Glomerular endothelial cell (primary cell): ENCODE results near the gene PSORS1C1. TPM values are rescaled to one million over a fixed set of nuclear protein-coding genes. Genes with fewer than 3 reads are reported as not detected.
"Not testable (repeated sequence)": the region's sequence is repeated elsewhere in the genome, so short reads cannot be mapped to it uniquely, and the experiment has no call there.

ENCODE experiments used
- DNase-seq: peaks from one replicate; pipeline ENCODE4 v3.0.0-alpha.2; 2011; ENCODE audit warnings: low read depth, low spot score; ENCODE audit errors: extremely low read depth
- total RNA-seq: library from RNA; depleted of rRNA; stranded (reverse); fragments of >200 nt; gene quantifications from 2 replicates; pipeline ENCODE4 v1.2.3, GENCODE V29; 2015

PSORS1C1 gene, protein sequence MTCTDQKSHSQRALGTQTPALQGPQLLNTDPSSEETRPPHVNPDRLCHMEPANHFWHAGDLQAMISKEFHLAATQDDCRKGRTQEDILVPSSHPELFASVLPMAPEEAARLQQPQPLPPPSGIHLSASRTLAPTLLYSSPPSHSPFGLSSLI
- 1.6 and 1.8 TPM in 2 replicates for total RNA-seq

GRCh38 chr6:31114541-31114878, at the start of gene PSORS1C1:
Gene PSORS1C1, plus strand, starts transcription at chr6:31114800. Its CDS starts 14,833 bp downstream, at chr6:31129633.
- peak; percentile 58 for DNase-seq

GRCh38 chr6:31065556-31065955, 49.0 kb upstream of the PSORS1C1 start:
- DNase-seq: no peak

DNA sequence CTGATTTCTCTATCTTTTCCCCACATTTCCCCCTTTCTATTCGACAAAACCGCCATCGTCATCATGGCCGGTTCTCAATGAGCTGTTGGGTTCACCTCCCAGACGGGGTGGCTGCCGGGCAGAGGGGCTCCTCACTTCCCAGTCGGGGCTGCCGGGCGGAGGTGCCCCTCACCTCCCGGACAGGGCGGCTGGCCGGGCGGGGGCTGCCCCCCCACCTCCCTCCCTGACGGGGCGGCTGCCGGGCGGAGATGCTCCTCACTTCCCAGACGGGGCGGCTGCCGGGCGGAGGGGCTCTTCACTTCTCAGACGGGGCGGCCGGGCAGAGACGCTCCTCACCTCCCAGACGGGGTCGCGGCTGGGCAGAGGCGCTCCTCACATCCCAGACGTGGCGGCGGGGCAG, 47.6 kb upstream of the PSORS1C1 start:
- DNase-seq: not testable (repeated sequence)

- DNase-seq: not testable (repeated sequence)
These were observed 46.5 kb upstream of the PSORS1C1 start for GRCh38 chr6:31067891-31068668.

GRCh38 chr6:31068669-31069340, 45.8 kb upstream of the PSORS1C1 start:
- peak; percentile 48 for DNase-seq

- DNase-seq: no peak
These were observed 43.8 kb upstream of the PSORS1C1 start for GRCh38 chr6:31070711-31071197.

DNA sequence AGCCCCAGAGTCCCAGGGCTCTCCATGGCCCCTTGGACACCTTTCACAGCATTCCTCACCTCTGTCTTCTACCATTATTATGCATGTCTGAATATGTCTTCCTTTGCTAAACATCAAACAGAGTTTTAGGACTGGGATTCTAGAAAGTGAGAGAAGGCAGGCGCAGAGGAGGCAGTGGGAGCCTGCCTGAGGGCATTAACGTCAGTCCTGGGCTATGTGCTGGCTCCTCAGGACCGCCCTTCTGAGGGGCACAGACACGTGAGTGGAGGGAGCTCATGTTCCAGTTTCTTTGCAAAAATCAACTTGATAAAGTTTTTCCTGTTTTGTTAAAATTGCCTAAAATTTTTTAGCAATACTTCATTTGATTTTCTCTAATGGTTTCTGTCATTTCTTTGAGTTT, 40.2 kb upstream of the PSORS1C1 start:
- no peak for DNase-seq

DNA sequence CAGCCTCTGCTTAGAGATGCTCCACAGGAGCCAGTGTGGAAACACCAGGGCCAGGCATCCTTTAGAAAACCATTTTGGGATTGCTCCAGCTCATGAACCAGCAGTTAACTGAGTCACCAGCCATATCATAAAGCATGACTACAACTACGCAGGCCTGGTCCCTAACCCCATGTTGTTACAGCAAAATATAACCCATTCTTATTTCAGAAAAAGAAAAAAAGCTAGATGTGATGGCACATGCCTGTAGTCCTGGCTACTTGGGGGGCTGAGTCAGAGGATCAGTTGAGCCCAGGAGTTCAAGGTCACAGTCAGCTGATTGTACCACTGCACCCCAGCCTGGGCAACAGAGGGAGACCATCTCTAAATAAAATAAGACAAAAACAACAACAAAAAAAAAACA, 39.1 kb upstream of the PSORS1C1 start:
- no peak for DNase-seq

GRCh38 chr6:31076611-31077010, 38.0 kb upstream of the PSORS1C1 start:
- no peak for DNase-seq

DNA sequence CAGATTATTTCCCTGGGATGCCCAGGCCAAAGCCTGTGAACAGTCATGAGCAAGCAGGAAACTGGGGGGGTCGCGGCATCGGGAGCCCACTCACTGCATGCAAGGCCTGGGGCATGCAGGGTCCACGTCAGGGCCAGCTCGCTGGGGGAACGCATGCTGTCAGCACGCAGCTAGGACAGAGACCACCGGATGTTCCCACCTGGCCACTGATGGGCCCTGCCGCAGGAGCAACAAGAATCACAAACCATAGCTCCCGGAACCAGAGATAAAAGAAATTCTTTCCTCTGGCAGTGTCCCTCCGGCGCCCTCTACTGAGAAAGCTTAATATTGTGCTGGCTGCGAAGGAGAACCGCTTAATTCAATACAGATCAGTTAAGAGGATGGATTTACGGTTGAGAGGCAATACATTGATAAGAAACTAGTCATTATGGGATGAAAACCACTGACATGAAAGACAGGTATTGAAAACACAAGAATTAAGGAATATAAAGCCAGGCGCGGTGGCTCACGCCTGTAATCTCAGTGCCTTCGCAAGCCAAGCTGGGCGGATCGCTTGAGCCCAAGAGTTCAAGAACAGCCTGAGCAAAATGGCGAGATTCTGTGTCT, 34.8 kb upstream of the PSORS1C1 start:
- DNase-seq: no peak

DNA sequence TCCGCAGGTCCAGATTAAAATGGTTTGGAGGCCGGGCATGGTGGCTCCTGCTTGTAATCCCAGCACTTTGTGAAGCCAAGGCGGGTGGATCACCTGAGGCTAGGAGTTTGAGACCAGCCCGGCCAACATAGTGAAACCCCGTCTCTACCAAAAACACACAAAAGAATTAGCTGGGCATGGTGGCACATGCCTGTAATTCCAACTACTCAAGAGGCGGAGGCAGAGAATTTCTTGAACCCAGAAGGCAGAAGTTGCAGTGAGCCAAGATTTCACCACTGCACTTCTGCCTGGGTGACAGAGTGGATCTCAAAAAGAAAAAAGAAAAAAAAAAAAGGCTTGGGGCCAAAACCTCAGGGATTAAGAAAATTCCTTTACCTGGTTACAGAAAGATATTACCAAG, 32.7 kb upstream of the PSORS1C1 start:
- no peak for DNase-seq

DNA sequence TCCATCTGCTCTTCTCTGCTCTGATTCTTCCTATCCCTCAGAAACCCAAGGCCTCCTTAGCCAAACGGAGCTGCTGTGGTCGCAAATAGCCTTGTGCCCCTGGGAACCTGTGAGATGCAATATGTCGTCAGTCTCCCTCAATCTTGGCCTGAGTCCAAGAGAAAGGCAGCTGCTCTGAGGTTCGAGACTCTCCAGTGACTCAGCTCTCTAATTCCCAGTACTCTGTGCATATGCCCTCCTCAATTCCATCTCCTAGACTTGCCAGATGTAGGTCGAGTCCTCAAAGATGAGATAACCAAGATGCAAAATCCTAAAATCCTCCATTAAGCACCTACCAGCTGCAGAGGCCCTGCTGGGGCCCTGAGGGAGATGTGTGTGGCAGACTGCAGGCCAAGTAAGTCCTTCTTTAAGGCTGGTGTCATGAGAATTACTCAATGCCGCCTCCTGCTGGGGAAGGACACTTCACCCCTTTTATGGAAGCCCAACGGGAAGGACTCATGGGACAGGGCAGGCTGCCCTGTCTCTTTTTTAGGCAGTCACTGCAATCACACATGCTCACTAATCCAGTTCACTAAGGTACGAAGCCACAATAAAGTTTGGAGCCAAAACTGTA, 30.8 kb upstream of the PSORS1C1 start:
- DNase-seq: no peak

GRCh38 chr6:31086788-31087440, 27.7 kb upstream of the PSORS1C1 start:
- DNase-seq: no peak

DNA sequence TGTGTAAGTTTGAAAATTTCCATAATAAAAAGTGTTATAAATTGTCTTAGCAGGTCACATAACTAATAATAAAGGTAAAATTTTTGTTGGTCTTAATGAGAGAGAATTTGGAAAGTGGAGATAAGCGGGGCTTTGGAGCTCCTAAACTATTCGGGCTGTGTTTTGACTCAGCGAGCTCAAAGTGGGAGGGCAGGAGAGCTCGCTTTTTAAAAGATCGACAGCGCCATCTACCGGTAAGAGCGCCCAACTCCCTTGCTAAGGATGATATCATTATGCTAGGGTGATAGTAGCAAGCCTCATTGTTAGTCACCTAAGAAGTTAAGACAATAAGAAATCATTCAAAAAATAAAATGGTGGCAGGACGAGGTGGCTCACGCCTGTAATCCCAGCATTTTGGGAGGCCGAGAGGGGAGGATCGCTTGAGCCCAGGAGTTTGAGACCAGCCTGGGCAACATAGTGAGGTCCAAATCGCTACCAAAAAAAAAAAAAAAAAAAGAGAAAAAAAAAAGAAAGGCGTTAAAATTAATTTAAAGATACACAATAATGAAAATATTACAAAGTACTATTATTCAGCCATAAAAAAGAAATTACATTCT, 27.0 kb upstream of the PSORS1C1 start:
- DNase-seq: no peak

GRCh38 chr6:31090275-31090972, 24.2 kb upstream of the PSORS1C1 start:
- DNase-seq: no peak

- DNase-seq: no peak
These were observed 23.6 kb upstream of the PSORS1C1 start for GRCh38 chr6:31090973-31091364.

- no peak for DNase-seq
These were observed 22.9 kb upstream of the PSORS1C1 start for GRCh38 chr6:31091680-31092079.

DNA sequence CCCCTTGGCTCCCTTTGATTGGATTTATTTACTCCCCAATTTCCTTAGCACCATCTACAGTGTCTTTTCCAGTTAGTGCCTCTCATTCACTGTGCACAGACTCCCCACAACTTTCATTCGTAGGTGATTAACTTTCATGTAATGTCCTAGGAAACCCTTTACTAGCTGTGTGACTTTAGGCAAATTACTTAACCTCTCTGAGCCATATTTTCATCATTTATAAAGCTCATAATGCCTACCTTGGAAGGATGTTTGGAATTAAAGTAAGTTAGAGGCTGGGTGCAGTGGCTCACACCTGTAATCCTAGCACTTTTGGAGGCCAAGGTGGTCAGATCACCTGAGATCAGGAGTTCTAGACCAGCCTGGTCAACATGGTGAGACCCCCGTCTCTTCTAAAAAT, 22.4 kb upstream of the PSORS1C1 start:
- no peak for DNase-seq

DNA sequence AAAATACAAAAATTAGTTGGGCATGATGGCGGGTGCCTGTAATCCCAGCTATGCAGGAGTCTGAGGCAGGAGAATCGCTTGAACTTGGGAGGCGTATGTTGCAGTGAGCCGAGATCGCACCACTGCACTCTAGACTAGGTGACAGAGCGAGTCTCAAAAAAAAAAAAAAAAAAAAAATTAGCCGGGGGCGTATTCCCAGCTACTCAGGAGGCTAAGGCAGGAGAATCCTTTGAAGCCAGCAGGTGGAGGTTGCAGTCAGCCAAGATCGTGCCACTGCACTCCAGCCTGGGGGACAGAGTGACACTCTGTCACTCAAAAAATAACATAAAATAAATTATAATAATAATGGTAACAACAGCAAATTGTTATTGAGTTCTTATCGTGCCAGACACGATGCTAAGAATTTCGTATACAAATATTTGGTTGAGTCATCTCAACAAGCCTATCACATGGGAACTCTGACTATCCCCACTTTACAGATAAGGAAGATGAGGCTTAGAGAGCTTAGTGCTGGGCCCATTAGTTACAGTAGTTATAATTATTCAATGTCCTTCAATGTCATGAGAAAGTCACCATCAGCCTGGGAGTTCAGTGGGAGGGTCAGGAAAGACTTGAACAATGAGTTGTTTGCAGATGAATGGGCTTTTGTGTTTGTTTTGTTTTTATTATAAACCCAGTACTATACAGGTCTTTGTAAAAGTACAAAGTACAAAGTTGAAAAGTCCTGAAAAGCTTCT, 21.7 kb upstream of the PSORS1C1 start:
- no peak for DNase-seq
